ENCODE measurements around the gene ARPC3.
"Not testable (repeated sequence)": the region's sequence is repeated elsewhere in the genome, so short reads cannot be mapped to it uniquely, and the experiment has no call there.

Gene ARPC3

DNA sequence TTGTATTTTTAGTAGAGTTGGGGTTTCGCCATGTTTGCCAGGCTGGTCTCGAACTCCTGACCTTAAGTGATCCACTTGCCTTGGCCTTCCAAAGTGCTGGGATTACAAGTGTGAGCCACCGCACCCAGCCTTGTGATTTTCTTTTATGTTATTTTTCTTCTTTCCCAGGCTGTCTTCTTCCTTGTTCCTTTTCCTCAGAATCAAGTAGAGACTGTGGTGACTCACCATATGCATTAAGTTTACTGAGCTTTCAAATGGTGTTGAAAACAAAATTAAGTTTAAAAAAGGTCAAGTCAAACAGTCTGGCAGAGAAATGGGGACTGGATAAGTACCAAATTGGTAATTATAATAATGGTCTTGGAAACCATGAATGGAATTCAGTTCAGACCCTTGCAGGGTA, 5.7 kb downstream of the ARPC3 start:
- H3K4me3 ChIP-seq (ENCODE audit: low read depth, low read length) = no peak overlapping the region
- H3K27me3 ChIP-seq (ENCODE audit: insufficient read depth, low read depth, severe bottlenecking) = no peaks in the 10 kb centered on the region
- DNase-seq = no peak
- no peaks in the 10 kb centered on the region for H3K9me3 ChIP-seq (ENCODE audit: severe bottlenecking)
- TF ChIP-seq, protein P1, sequence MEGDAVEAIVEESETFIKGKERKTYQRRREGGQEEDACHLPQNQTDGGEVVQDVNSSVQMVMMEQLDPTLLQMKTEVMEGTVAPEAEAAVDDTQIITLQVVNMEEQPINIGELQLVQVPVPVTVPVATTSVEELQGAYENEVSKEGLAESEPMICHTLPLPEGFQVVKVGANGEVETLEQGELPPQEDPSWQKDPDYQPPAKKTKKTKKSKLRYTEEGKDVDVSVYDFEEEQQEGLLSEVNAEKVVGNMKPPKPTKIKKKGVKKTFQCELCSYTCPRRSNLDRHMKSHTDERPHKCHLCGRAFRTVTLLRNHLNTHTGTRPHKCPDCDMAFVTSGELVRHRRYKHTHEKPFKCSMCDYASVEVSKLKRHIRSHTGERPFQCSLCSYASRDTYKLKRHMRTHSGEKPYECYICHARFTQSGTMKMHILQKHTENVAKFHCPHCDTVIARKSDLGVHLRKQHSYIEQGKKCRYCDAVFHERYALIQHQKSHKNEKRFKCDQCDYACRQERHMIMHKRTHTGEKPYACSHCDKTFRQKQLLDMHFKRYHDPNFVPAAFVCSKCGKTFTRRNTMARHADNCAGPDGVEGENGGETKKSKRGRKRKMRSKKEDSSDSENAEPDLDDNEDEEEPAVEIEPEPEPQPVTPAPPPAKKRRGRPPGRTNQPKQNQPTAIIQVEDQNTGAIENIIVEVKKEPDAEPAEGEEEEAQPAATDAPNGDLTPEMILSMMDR (IDR thresholded peaks at IDR 0.05; ENCODE audit: low read depth, low read length) = no peak
- no peak overlapping the region for H3K27ac ChIP-seq
- H3K36me3 ChIP-seq = peaks cover 43% of the 10 kb centered on the region

DNA sequence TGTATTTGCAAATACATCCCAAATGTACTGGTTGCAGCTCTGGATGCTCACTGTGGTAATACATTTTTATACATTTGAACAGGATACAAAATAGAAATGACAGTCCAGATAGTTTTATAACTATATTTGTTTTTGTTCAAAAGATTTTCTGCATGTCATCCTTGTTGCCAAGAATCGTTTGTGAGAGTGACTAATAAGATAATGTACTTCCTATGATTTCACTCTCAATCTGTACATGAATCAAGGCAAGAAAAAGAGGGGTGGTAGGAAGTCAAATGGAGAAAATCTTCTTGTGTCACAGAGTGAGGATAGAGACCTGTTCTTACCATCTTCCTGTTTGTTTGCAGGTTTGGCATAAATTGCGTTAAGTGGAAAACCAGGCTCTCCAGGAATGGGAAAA, 13.9 kb downstream of the ARPC3 start:
- Histone ChIP-seq H3K4me3 (ENCODE audit: low read depth, low read length) (no peak overlapping the region), H3K27ac (no peak overlapping the region), H3K36me3 (peaks cover 46% of the 10 kb centered on the region), H3K27me3 (ENCODE audit: insufficient read depth, low read depth, severe bottlenecking) (no peaks in the 10 kb centered on the region), H3K9me3 (ENCODE audit: severe bottlenecking) (no peaks in the 10 kb centered on the region)
- TF ChIP-seq, protein P1 (IDR thresholded peaks at IDR 0.05; ENCODE audit: low read depth, low read length) = no peak
- DNase-seq = no peak

DNA sequence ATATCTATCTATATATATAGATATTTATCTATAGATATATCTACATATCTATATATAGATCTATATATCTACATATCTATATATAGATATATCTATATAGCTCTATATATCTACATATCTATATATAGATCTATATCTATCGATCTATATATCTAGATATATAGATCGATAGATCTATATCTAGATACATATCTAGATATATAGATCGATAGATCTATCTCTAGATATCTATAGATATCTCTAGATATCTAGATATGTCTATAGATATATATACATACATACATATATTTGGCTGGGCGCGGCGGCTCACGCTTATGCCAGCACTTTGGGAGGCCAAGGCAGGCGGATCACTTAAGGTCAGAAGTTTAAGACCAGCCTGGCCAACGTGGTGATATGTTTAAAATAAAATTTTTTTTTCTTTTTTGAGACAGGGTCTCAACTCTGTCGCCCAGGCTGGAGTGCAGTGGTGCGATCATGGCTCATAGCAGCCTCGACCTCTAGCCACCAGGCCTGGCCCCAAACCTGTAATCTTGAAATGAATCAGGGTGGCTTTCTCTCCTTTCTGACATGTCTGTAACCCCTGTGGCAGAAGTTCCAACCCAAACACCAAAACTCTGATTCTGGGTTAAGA, 18.1 kb downstream of the ARPC3 start:
- H3K36me3 ChIP-seq = peaks cover 20% of the 10 kb centered on the region
- H3K4me3 ChIP-seq (ENCODE audit: low read depth, low read length) = peak overlapping the region; percentile 45
- DNase-seq = no peak
- no peaks in the 10 kb centered on the region for H3K27me3 ChIP-seq (ENCODE audit: insufficient read depth, low read depth, severe bottlenecking)
- H3K27ac ChIP-seq = no peak overlapping the region; the same call in 1 of the 2 replicates
- TF ChIP-seq, protein P1 (IDR thresholded peaks at IDR 0.05; ENCODE audit: low read depth, low read length) = no peak
- H3K9me3 ChIP-seq (ENCODE audit: severe bottlenecking) = no peaks in the 10 kb centered on the region

DNA sequence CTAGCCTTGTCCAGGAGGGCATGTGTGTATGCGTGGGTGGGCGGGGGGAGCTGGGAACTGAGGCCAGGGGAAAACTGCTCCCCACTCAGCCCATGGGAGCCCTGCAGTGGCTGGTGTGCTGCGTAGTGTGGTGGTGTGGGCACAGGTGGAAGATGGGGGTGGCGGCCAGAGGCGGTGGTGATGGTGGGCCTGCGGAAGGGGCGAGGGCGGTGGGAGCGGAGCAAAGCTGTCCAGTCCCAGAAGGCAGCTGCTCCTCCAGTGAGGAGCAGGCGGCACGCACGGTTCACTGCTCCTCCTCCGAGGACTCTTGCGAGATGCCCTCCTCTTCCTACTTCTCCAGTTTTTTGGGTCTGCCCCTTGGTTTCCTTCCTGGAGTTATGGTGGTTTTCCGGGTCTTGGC, 20.5 kb downstream of the ARPC3 start:
- not testable (repeated sequence) for H3K9me3 ChIP-seq (ENCODE audit: severe bottlenecking); H3K36me3 ChIP-seq; H3K4me3 ChIP-seq (ENCODE audit: low read depth, low read length); H3K27ac ChIP-seq; DNase-seq; H3K27me3 ChIP-seq (ENCODE audit: insufficient read depth, low read depth, severe bottlenecking)

DNA sequence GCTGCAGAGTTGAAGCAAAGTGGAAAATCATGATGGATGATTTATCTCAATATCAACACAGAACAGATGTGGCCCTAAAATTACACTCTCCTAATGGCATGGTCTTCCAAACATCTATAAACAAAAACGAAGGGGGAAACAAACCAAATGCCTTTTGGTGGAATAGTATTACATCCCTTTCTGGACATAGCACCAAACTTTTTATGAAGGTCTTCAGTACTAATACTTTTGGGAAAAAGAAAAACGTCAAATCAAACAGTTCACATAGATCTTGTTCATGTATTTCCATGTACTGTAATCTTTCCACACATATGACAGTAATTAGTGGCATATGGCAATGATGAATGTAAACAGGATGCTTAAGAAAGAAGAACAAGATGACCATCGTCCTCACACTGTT, 23.7 kb downstream of the ARPC3 start:
- Histone ChIP-seq H3K9me3 (ENCODE audit: severe bottlenecking) (no peaks in the 10 kb centered on the region), H3K36me3 (no peaks in the 10 kb centered on the region), H3K27ac (no peak overlapping the region), H3K27me3 (ENCODE audit: insufficient read depth, low read depth, severe bottlenecking) (no peaks in the 10 kb centered on the region), H3K4me3 (ENCODE audit: low read depth, low read length) (no peak overlapping the region)
- TF ChIP-seq, protein P1 (IDR thresholded peaks at IDR 0.05; ENCODE audit: low read depth, low read length) = no peak
- no peak for DNase-seq

DNA sequence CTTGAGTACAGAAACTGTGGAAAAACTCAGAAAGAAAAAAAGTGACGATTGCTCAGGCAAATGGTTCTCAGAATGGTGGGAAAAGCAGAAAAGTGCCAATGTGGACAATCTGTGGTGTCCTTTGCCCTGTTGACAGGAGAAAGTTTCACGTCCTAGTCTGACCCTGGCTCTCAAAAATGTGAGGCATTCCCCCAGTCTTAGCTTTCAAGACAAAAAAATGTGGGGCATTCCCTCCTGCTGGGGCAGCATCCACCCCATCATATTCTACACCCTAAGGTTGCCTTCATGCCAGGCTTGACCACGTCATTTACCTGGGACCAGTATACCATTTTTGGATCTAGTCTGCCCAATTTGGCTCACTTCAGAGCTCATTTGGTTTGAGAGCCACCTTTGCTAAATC, 25.9 kb downstream of the ARPC3 start:
- TF ChIP-seq, protein P1 (IDR thresholded peaks at IDR 0.05; ENCODE audit: low read depth, low read length) = no peak
- no peak overlapping the region for H3K4me3 ChIP-seq (ENCODE audit: low read depth, low read length)
- no peak for DNase-seq
- H3K27me3 ChIP-seq (ENCODE audit: insufficient read depth, low read depth, severe bottlenecking) = no peaks in the 10 kb centered on the region
- H3K36me3 ChIP-seq = no peaks in the 10 kb centered on the region
- H3K9me3 ChIP-seq (ENCODE audit: severe bottlenecking) = no peaks in the 10 kb centered on the region
- no peak overlapping the region for H3K27ac ChIP-seq

All from WERI-Rb-1 (cell line).